Gastrocnemius medialis (tissue), 4 donors: ENCODE results near the gene GLYR1. TPM values are rescaled to one million over a fixed set of nuclear protein-coding genes. Genes with fewer than 3 reads are reported as not detected.
"Not testable (repeated sequence)": the region's sequence is repeated elsewhere in the genome, so short reads cannot be mapped to it uniquely, and the experiment has no call there.

Experiments
- ATAC-seq, 2 donors: fragments of 150-250 bp; one replicate each; pipeline ENCODE4 v1.9.1; 2016
- DNase-seq, 2 donors: peaks; one replicate each; pipeline ENCODE4 v3.0.0-alpha.2; 2019
- H3K27ac ChIP-seq, 4 donors: fragments of 200-600 bp; sonication (generic); 1 replicate in 1 of 4; 2 replicates in 3 of 4; pipeline ENCODE4 v1.5.1; 2016 to 2018; ENCODE audit warnings: mild to moderate bottlenecking in 2 of 4, moderate library complexity in 1 of 4
- H3K27me3 ChIP-seq, 3 donors: fragments of 200-600 bp; sonication (generic) in 2 of 3; 1 replicate in 1 of 3; 2 replicates in 2 of 3; pipeline versions ENCODE4 v1.5.1 to v1.6.0; 2016 to 2019; ENCODE audit warnings: mild to moderate bottlenecking in 1 of 3, moderate library complexity in 1 of 3
- H3K36me3 ChIP-seq, 2 donors: fragments of 200-600 bp; sonication (generic) in 1 of 2; one replicate each; pipeline ENCODE4 v1.5.1; 2017 to 2018
- H3K4me1 ChIP-seq, 2 donors: fragments of 200-600 bp; sonication (generic) in 1 of 2; one replicate each; pipeline ENCODE4 v1.5.1; 2016 to 2017; ENCODE audit warnings: mild to moderate bottlenecking in 2 of 2
- H3K4me3 ChIP-seq, 4 donors: fragments of 200-600 bp; sonication (generic) in 3 of 4; 1 replicate in 1 of 4; 2 replicates in 3 of 4; pipeline ENCODE4 v1.5.1; 2016 to 2019; ENCODE audit warnings: mild to moderate bottlenecking in 2 of 4
- H3K9me3 ChIP-seq, 3 donors: fragments of 200-600 bp; sonication (generic) in 2 of 3; 1 replicate in 1 of 3; 2 replicates in 2 of 3; pipeline ENCODE4 v1.5.1; 2016 to 2019
- POLR2A ChIP-seq, 2 donors: fragments of 450-650 bp; IDR thresholded peaks; one replicate each; pipeline ENCODE4 v1.6.1; 2017; ENCODE audit warnings: antibody characterized with exemption in 2 of 2, mild to moderate bottlenecking in 2 of 2, moderate library complexity in 2 of 2
- in situ Hi-C, 4 donors: fragments of 200-750 bp; cut with MboI; loops; one replicate each; pipeline versions ENCODE4 v1.15.0 to v1.8.0; 2017; ENCODE audit warnings: low sequenced_read_pairs in 4 of 4
- intact Hi-C: fragments of 100-400 bp; cut with DNase I; formaldehyde crosslinking; loops from one replicate; pipeline ENCODE4 v1.15.1; 2023; ENCODE audit warnings: low total_unique reads
- total RNA-seq, 4 donors: library from RNA; depleted of rRNA; stranded (reverse); fragments of >200 nt; gene quantifications; one replicate each; pipeline versions ENCODE4 v1.1.0 to v1.2.3, GENCODE V29; 2016
- TF ChIP-seq, protein P1 (sequence below), 5 experiments: fragments of 450-650 bp in 3 of 5; fragments of 200-600 bp in 2 of 5; sonication (generic) in 2 of 5; IDR thresholded peaks in 4 of 5; conservative IDR thresholded peaks in 1 of 5; 1 replicate in 4 of 5; 2 replicates in 1 of 5; pipeline ENCODE4 v1.5.1; 2016 to 2019; ENCODE audit warnings: antibody characterized with exemption in 5 of 5, mild to moderate bottlenecking in 3 of 5, moderate library complexity in 3 of 5

The GLYR1 gene
- total RNA-seq, 4 donors from 2014 or later, result 39.4 to 56.7 (median 53.0) TPM

- H3K9me3 ChIP-seq, result no peaks in the 10 kb centered on the region
- ATAC-seq, result no peak
- TF ChIP-seq POLR2A (IDR thresholded peaks at IDR 0.05), result no peak
- TF ChIP-seq, protein P1, sequence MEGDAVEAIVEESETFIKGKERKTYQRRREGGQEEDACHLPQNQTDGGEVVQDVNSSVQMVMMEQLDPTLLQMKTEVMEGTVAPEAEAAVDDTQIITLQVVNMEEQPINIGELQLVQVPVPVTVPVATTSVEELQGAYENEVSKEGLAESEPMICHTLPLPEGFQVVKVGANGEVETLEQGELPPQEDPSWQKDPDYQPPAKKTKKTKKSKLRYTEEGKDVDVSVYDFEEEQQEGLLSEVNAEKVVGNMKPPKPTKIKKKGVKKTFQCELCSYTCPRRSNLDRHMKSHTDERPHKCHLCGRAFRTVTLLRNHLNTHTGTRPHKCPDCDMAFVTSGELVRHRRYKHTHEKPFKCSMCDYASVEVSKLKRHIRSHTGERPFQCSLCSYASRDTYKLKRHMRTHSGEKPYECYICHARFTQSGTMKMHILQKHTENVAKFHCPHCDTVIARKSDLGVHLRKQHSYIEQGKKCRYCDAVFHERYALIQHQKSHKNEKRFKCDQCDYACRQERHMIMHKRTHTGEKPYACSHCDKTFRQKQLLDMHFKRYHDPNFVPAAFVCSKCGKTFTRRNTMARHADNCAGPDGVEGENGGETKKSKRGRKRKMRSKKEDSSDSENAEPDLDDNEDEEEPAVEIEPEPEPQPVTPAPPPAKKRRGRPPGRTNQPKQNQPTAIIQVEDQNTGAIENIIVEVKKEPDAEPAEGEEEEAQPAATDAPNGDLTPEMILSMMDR (IDR thresholded peaks at IDR 0.05 in 4 of 5, conservative IDR thresholded peaks at IDR 0.05 in 1 of 5), result no peak
These were observed 61.2 kb downstream of the GLYR1 start for GRCh38 chr16:4785758-4786433.

DNA sequence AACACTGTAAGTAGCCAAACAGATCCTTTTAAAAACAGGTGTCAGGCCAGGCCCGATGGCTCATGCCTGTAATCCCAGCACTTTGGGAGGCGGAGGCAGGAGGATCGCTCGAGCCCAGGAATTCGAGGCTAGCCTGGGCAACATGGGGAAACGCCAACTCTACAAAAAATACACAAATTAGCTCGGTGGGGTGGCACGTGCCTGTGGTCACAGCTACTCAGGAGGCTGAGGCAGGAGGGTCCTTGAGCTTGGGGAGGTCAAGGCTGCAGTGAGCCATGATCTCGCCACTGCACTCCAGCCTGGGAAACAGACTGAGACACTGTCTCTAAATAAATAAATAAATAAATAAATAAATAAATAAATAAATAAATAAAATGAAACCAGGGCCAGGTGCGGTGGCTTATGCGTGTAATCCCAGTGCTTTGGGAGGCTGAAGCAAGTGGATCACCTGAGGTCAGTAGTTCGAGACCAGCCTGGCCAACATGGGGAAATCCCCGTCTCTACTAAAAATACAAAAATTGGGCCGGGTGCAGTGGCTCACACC, 62.6 kb downstream of the GLYR1 start:
- H3K4me3 ChIP-seq, intact Hi-C loops, ATAC-seq, in situ Hi-C loops, H3K4me1 ChIP-seq, H3K36me3 ChIP-seq, H3K27ac ChIP-seq, H3K27me3 ChIP-seq, H3K9me3 ChIP-seq, DNase-seq: not testable (repeated sequence)

More at GRCh38 chr16:4785758-4786433, 61.2 kb downstream of the GLYR1 start:
- Histone ChIP-seq H3K27ac (no peak overlapping the region), H3K4me3 (no peak overlapping the region), H3K36me3 (no peaks in the 10 kb centered on the region), H3K4me1 (no peaks in the 10 kb centered on the region), H3K27me3 (no peaks in the 10 kb centered on the region)
- intact Hi-C loops, result no loop called here
- no peak for DNase-seq
- in situ Hi-C loops, result no loop called here

GRCh38 chr16:4783951-4784336, 63.1 kb downstream of the GLYR1 start:
- no peak overlapping the region for H3K27ac ChIP-seq
- no peaks in the 10 kb centered on the region for H3K4me1 ChIP-seq
- no peak for ATAC-seq
- intact Hi-C loops, result no loop called here
- H3K36me3 ChIP-seq, result no peaks in the 10 kb centered on the region
- no peak overlapping the region for H3K4me3 ChIP-seq
- in situ Hi-C loops, result no loop called here
- no peak for DNase-seq
- TF ChIP-seq, protein P1 (IDR thresholded peaks at IDR 0.05 in 4 of 5, conservative IDR thresholded peaks at IDR 0.05 in 1 of 5), result no peak
- TF ChIP-seq POLR2A (IDR thresholded peaks at IDR 0.05), result no peak
- H3K9me3 ChIP-seq, result no peaks in the 10 kb centered on the region
- H3K27me3 ChIP-seq, result no peaks in the 10 kb centered on the region

GRCh38 chr16:4783251-4783950, 63.7 kb downstream of the GLYR1 start:
- no peaks in the 10 kb centered on the region for H3K9me3 ChIP-seq
- H3K36me3 ChIP-seq, result no peaks in the 10 kb centered on the region
- ATAC-seq (no peak), DNase-seq (no peak)
- TF ChIP-seq, protein P1 (IDR thresholded peaks at IDR 0.05 in 4 of 5, conservative IDR thresholded peaks at IDR 0.05 in 1 of 5), result no peak
- no peak for TF ChIP-seq POLR2A (IDR thresholded peaks at IDR 0.05)
- H3K27ac ChIP-seq, result no peak overlapping the region
- no peak overlapping the region for H3K4me3 ChIP-seq
- no peaks in the 10 kb centered on the region for H3K27me3 ChIP-seq
- no peaks in the 10 kb centered on the region for H3K4me1 ChIP-seq
- intact Hi-C loops, result no loop called here
- in situ Hi-C loops, result no loop called here

DNA sequence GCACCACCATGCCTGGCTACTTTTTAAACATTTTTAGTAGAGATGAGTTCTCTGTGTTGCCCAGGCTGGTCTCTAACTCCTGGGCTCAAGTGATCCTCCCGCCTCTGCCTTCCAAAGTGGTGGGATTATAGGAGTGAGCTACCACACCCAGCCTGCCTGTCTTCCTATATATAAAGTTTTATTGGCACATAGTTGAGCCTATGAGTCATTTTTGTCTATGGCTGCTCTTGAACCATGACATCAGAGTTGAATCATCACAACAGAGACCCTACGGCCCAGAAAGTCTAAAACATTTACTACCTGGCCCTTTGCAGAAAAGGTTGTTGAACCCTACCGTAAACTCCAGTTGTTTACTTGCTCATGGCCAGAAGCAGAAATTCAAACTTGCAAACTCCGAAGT, 66.9 kb downstream of the GLYR1 start:
- intact Hi-C loops, result no loop called here

More for the DNA sequence above, 66.9 kb downstream of the GLYR1 start:
- no peak for ATAC-seq
- no peaks in the 10 kb centered on the region for H3K9me3 ChIP-seq
- H3K27ac ChIP-seq, result no peak overlapping the region
- DNase-seq, result no peak
- H3K27me3 ChIP-seq, result no peaks in the 10 kb centered on the region
- no peaks in the 10 kb centered on the region for H3K36me3 ChIP-seq
- H3K4me1 ChIP-seq, result no peaks in the 10 kb centered on the region
- no peak overlapping the region for H3K4me3 ChIP-seq
- in situ Hi-C loops, result no loop called here
- TF ChIP-seq POLR2A (IDR thresholded peaks at IDR 0.05), result no peak
- TF ChIP-seq, protein P1 (IDR thresholded peaks at IDR 0.05 in 4 of 5, conservative IDR thresholded peaks at IDR 0.05 in 1 of 5), result no peak
